ENCODE measurements around the gene CNN1. TPM values are rescaled to one million over a fixed set of nuclear protein-coding genes. Genes with fewer than 3 reads are reported as not detected.
A peak's percentile ranks its signal among the peaks of the same experiment; 100 is the strongest.

The CNN1 gene
- total and polyA plus RNA-seq, 2 of the 13 experiments (the other 11 are each of a cell fraction or from before 2014, with no cell fraction given): 0.70 to 1.1 TPM

GRCh38 chr19:11558881-11559828 is 20.5 kb downstream of the CNN1 start, which contains the start of gene ELOF1 (continued):
- TF ChIP-seq PATZ1 (CRISPR knock-in tag; IDR thresholded peaks at IDR 0.05) (peak; percentile 37), MEIS1 (CRISPR knock-in tag; IDR thresholded peaks at IDR 0.05; ENCODE audit: borderline replicate concordance) (no peak), PHF21A (CRISPR knock-in tag; IDR thresholded peaks at IDR 0.05) (0 out of 2 replicates have a peak, but pooled peaks have one; percentile 32), MED8 (CRISPR knock-in tag; IDR thresholded peaks at IDR 0.05; ENCODE audit: insufficient replicate concordance) (peak; percentile 51), ZNF10 (CRISPR knock-in tag; IDR thresholded peaks at IDR 0.05; ENCODE audit: borderline replicate concordance, low read depth) (no peak), EED (CRISPR knock-in tag; IDR thresholded peaks at IDR 0.05) (0 out of 2 replicates have a peak, but pooled peaks have one; percentile 56), ZBTB37 (CRISPR knock-in tag; IDR thresholded peaks at IDR 0.05) (no peak), SALL1 (CRISPR knock-in tag; IDR thresholded peaks at IDR 0.05) (peak; percentile 58), PRPF4 (IDR thresholded peaks at IDR 0.05; ENCODE audit: low read depth, low read length, poor library complexity, severe bottlenecking) (no peak), SUZ12 (IDR thresholded peaks at IDR 0.05; ENCODE audit: low read depth, low read length) (no peak), ATF7 (IDR thresholded peaks at IDR 0.05) (no peak), ATF7 (CRISPR knock-in tag; IDR thresholded peaks at IDR 0.05) (peak; percentile 15; the same call in 1 of the 2 replicates), AGO2 (optimal IDR thresholded peaks at IDR 0.05; ENCODE audit: low read depth, low read length) (no peak), ATM (IDR thresholded peaks at IDR 0.05; ENCODE audit: borderline replicate concordance) (no peak), TBX3 (IDR thresholded peaks at IDR 0.05; ENCODE audit: borderline replicate concordance) (no peak), ZNF724P (CRISPR knock-in tag; IDR thresholded peaks at IDR 0.05; ENCODE audit: borderline replicate concordance) (no peak)
- TF ChIP-seq, protein P1, sequence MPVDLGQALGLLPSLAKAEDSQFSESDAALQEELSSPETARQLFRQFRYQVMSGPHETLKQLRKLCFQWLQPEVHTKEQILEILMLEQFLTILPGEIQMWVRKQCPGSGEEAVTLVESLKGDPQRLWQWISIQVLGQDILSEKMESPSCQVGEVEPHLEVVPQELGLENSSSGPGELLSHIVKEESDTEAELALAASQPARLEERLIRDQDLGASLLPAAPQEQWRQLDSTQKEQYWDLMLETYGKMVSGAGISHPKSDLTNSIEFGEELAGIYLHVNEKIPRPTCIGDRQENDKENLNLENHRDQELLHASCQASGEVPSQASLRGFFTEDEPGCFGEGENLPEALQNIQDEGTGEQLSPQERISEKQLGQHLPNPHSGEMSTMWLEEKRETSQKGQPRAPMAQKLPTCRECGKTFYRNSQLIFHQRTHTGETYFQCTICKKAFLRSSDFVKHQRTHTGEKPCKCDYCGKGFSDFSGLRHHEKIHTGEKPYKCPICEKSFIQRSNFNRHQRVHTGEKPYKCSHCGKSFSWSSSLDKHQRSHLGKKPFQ (CRISPR knock-in tag; IDR thresholded peaks at IDR 0.05; ENCODE audit: insufficient replicate concordance): no peak
- TF ChIP-seq, protein P2, sequence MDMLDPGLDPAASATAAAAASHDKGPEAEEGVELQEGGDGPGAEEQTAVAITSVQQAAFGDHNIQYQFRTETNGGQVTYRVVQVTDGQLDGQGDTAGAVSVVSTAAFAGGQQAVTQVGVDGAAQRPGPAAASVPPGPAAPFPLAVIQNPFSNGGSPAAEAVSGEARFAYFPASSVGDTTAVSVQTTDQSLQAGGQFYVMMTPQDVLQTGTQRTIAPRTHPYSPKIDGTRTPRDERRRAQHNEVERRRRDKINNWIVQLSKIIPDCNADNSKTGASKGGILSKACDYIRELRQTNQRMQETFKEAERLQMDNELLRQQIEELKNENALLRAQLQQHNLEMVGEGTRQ (IDR thresholded peaks at IDR 0.05; ENCODE audit: low read depth, low read length): no peak
- TF ChIP-seq, protein P2 (CRISPR knock-in tag; IDR thresholded peaks at IDR 0.05; ENCODE audit: borderline replicate concordance): no peak
- TF ChIP-seq, protein P3, sequence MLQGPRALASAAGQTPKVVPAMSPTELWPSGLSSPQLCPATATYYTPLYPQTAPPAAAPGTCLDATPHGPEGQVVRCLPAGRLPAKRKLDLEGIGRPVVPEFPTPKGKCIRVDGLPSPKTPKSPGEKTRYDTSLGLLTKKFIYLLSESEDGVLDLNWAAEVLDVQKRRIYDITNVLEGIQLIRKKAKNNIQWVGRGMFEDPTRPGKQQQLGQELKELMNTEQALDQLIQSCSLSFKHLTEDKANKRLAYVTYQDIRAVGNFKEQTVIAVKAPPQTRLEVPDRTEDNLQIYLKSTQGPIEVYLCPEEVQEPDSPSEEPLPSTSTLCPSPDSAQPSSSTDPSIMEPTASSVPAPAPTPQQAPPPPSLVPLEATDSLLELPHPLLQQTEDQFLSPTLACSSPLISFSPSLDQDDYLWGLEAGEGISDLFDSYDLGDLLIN (CRISPR knock-in tag; IDR thresholded peaks at IDR 0.05; ENCODE audit: borderline replicate concordance): no peak

Data from HepG2 (cell line).